ENCODE measurements around the gene RNU7-1. TPM values are rescaled to one million over a fixed set of nuclear protein-coding genes. Genes with fewer than 3 reads are reported as not detected.
A peak's percentile ranks its signal among the peaks of the same experiment; 100 is the strongest.

The RNU7-1 gene
- polyA plus RNA-seq, 3 donors, result not detected

- no peak overlapping the region for H3K4me2 ChIP-seq (replicated peaks; ENCODE audit: extremely low read depth, low read length, poor library complexity, severe bottlenecking)
- intact Hi-C loops (cut with micrococcal nuclease), result no loop called here
- H4K20me1 ChIP-seq (ENCODE audit: insufficient read depth, low read length), result no peaks in the 10 kb centered on the region
- peaks cover 62 to 68% (median 66%) of the 10 kb centered on the region in 3 donors for H3K27me3 Mint-ChIP-seq (ENCODE audit: low read depth in 3 of 3)
- H3K9me3 ChIP-seq (replicated peaks in 1 of 2; ENCODE audit: control insufficient read depth in 1 of 2, insufficient read depth in 1 of 2, low read length in 2 of 2), result peaks cover 0 to 10% of the 10 kb centered on the region in 2 donors
- peaks cover 19% of the 10 kb centered on the region for H3K4me1 Mint-ChIP-seq
- H3K27ac ChIP-seq (ENCODE audit: low read depth in 1 of 2, low read length in 2 of 2), result no peak overlapping the region
- no peaks in the 10 kb centered on the region for H3K36me3 ChIP-seq (replicated peaks in 1 of 2; ENCODE audit: control insufficient read depth in 1 of 2, insufficient read depth in 2 of 2, low read length in 2 of 2)
- H3K4me3 Mint-ChIP-seq, result peak overlapping the region in 1 of 2 donors; percentile 95
- H3K79me2 ChIP-seq (ENCODE audit: insufficient read depth, low read length), result no peaks in the 10 kb centered on the region
- H3K27me3 ChIP-seq (ENCODE audit: control insufficient read depth in 2 of 2, insufficient read depth in 2 of 2, low read length in 2 of 2), result peaks cover 23 to 60% of the 10 kb centered on the region in 2 donors
- TF ChIP-seq CTCF (IDR thresholded peaks at IDR 0.05), result no peak
- H3K36me3 Mint-ChIP-seq, result peaks cover 0 to 13% of the 10 kb centered on the region in 2 donors
- H3K27ac Mint-ChIP-seq, result no peak overlapping the region
- H3K9me3 Mint-ChIP-seq, result peaks cover 0 to 9% (median 5%) of the 10 kb centered on the region in 7 donors
- H3K9ac ChIP-seq (ENCODE audit: insufficient read depth, low read length, poor library complexity, severe bottlenecking), result no peak overlapping the region
- 94% methylated on average over 10 of the region's 14 CpGs for WGBS (ENCODE audit: insufficient coverage)
- no peak for DNase-seq
- H3K4me3 ChIP-seq (replicated peaks in 1 of 3; ENCODE audit: low read depth in 2 of 3, low read length in 3 of 3), result no peak overlapping the region
- peaks cover 13 to 19% of the 10 kb centered on the region in 2 donors for H3K4me1 ChIP-seq (ENCODE audit: control insufficient read depth in 1 of 2, insufficient read depth in 2 of 2, low read length in 2 of 2)
- no peak overlapping the region for H2AFZ ChIP-seq (ENCODE audit: insufficient read depth, low read depth, low read length, poor library complexity, severe bottlenecking)
Measured at GRCh38 chr12:6915789-6916285, 27.8 kb upstream of the RNU7-1 start.

GRCh38 chr12:6916426-6917200, 27.0 kb upstream of the RNU7-1 start:
- H3K9me3 Mint-ChIP-seq, result peaks cover 0 to 9% (median 5%) of the 10 kb centered on the region in 7 donors
- peak overlapping the region in 1 of 2 donors; percentile 28 for H3K4me3 Mint-ChIP-seq

More at GRCh38 chr12:6916426-6917200, 27.0 kb upstream of the RNU7-1 start:
- H3K4me2 ChIP-seq (replicated peaks; ENCODE audit: extremely low read depth, low read length, poor library complexity, severe bottlenecking), result no peak overlapping the region
- no peak for TF ChIP-seq CTCF (IDR thresholded peaks at IDR 0.05)
- Mint-ChIP-seq H3K4me1 (peaks cover 19% of the 10 kb centered on the region), H3K27ac (peak overlapping the region in 1 of 7 donors; percentile 43), H3K27me3 (ENCODE audit: low read depth in 3 of 3) (peaks cover 63 to 66% (median 63%) of the 10 kb centered on the region in 3 donors), H3K36me3 (peaks cover 0 to 13% of the 10 kb centered on the region in 2 donors)
- H3K36me3 ChIP-seq (replicated peaks in 1 of 2; ENCODE audit: control insufficient read depth in 1 of 2, insufficient read depth in 2 of 2, low read length in 2 of 2), result no peaks in the 10 kb centered on the region
- H3K27ac ChIP-seq (ENCODE audit: low read depth in 1 of 2, low read length in 2 of 2), result no peak overlapping the region
- H2AFZ ChIP-seq (ENCODE audit: insufficient read depth, low read depth, low read length, poor library complexity, severe bottlenecking), result no peak overlapping the region
- H3K9me3 ChIP-seq (replicated peaks in 1 of 2; ENCODE audit: control insufficient read depth in 1 of 2, insufficient read depth in 1 of 2, low read length in 2 of 2), result peaks cover 0 to 10% of the 10 kb centered on the region in 2 donors
- H3K4me3 ChIP-seq (replicated peaks in 1 of 3; ENCODE audit: low read depth in 2 of 3, low read length in 3 of 3), result no peak overlapping the region
- H3K9ac ChIP-seq (ENCODE audit: insufficient read depth, low read length, poor library complexity, severe bottlenecking), result no peak overlapping the region
- no peaks in the 10 kb centered on the region for H3K79me2 ChIP-seq (ENCODE audit: insufficient read depth, low read length)
- intact Hi-C loops (cut with micrococcal nuclease), result no loop called here
- 96% methylated on average over 8 of the region's 11 CpGs for WGBS (ENCODE audit: insufficient coverage)
- DNase-seq, result no peak
- peaks cover 13 to 19% of the 10 kb centered on the region in 2 donors for H3K4me1 ChIP-seq (ENCODE audit: control insufficient read depth in 1 of 2, insufficient read depth in 2 of 2, low read length in 2 of 2)
- H4K20me1 ChIP-seq (ENCODE audit: insufficient read depth, low read length), result no peaks in the 10 kb centered on the region
- peaks cover 21 to 58% of the 10 kb centered on the region in 2 donors for H3K27me3 ChIP-seq (ENCODE audit: control insufficient read depth in 2 of 2, insufficient read depth in 2 of 2, low read length in 2 of 2)
